DMS79 (cell line): ENCODE results near the gene GNA12.
"Not testable (repeated sequence)": the region's sequence is repeated elsewhere in the genome, so short reads cannot be mapped to it uniquely, and the experiment has no call there.

Experiments
- DNase-seq: peaks from one replicate; lab custom pipeline; 2025; lab: John Stamatoyannopoulos, UW

The GNA12 gene

DNA sequence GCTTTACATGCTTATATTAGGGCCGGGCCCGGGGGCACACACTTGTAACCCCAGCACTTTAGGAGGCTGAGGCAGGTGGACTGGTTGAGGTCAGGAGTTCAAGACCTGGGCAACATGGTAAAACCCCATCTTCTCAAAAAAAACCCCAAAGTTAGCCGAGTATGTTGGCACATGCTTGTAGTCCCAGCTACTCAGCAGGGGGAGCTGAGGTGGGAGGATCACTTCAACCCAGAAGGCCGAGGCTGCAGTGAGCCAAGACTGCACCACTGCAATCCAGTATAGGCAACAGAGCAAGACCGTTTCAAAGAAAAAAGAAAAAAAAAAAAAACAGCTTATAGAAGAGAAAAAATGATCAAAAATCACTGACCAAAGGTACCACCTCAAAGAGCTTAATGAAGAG is 93.0 kb downstream of the GNA12 start:
- no peak for DNase-seq

GRCh38 chr7:2750004-2750407 is 94.1 kb downstream of the GNA12 start:
- no peak for DNase-seq

GRCh38 chr7:2748684-2749083 is 95.4 kb downstream of the GNA12 start:
- DNase-seq, result not testable (repeated sequence)

DNA sequence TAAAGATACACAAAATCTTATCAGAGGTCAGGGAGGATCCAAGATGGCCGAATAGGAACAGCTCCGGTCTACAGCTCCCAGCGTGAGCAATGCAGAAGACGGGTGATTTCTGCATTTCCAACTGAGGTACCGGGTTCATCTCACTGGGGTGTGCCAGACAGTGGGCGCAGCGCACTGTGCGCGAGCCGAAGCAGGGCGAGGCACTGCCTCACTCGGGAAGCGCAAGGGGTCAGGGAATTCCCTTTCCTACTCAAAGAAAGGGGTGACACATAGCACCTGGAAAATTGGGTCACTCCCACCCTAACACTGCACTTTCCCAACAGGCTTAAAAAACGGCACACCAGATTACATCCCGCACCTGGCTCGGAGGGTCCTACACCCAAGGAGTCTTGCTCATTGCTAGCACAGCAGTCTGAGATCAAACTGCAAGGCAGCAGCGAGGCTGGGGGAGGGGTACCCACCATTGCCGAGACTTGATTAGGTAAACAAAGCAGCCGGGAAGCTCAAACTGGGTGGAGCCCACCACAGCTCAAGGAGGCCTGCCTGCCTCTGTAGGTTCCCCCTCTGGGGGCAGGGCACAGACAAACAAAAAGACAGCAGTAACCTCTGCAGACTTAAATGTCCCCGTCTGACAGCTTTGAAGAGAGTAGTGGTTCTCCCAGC is 100.5 kb downstream of the GNA12 start:
- DNase-seq, result not testable (repeated sequence)

DNA sequence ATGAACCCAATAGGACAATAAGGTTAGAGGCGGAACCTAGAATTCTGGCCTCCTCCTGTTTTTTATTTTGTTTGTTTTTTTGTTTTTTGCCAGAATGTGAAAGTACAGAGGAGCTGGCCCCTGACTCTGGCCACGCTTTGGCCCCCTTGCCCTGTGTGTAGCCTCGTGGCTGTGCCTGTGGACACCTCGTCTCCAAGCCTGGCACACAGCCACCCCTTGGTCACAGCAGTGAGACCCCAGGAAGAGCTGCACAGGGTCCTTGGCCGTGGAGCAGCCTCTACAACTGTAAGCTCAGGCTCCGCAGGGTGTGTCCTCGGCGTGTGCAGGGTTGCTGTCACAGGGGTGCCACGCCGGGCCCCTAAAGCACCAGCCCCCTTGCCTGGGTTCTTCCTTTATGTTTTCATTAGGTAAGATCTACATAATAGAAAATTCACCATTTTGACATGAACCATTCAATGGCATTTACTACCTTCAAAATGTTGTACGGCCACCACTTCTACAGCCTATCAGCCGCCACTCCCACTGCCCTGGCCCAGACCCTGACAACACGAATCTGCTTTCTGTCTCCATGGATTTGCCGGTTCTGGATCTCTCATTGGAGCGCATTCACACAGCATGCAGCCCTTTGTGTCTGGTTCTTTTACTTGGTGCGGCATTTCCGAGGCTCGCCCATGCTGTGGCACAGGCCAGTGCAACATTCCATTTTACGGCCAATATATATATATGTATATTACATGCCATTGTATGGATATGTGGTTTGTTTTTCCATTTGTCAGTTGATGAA is 105.2 kb downstream of the GNA12 start:
- no peak for DNase-seq

DNA sequence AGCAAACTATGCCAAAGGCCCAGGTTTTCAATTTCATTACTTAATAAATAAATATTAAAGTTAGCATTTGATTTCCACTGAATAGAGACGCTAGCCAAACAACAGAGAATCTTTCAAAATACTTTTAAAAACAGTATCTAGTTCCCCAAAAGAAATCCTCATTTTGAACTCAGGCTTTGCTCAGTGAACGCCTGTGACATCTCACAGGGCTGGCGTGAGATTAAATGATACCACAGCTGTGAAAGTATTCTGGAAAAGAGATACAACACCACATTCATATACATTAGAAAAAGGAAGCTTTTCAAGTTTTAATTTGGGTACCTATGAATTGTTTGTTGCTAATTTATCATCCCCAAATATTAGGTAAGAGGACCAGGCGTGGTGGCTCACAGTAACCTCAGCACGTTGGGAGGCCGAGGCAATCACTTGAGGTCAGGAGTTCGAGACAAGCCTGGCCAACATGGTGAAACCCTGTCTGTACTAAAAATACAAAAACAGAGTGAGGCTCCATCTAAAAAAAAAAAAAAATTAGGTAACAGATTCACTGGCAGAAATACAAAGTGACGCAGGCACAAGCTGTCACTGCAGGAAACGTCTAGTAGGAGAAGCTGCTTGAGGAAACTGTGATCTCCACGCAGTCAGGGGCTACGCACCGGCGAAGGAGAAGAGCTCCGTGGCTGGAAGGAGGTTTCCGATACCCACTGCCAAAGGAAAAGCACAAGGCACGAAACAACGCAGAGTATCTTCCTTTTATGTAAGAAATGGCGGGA is 106.2 kb downstream of the GNA12 start:
- DNase-seq, result no peak

- not testable (repeated sequence) for DNase-seq
Observed at GRCh38 chr7:2737005-2737743, 106.9 kb downstream of the GNA12 start.

GRCh38 chr7:2736411-2736914 is 107.6 kb downstream of the GNA12 start:
- no peak for DNase-seq

DNA sequence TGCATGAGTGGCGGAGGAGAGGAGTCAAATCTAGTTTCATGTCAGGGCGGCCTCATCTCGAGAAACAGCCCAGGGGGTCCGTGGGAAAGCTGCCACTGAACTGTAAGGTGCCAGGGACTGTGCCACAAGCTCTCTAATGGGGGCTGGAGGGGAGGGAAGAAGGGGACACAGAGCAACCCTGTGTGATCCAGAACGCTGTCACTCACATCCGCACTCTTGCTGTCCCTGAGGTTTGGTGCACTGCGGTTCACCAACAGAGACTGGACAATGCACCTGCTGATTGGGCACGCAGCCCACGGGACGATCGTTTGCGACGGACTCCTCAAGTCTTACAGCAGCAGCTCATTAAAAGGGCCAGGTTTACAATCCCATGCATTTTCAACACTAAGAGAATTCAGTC is 108.4 kb downstream of the GNA12 start:
- DNase-seq, result no peak

GRCh38 chr7:2734751-2735571 is 109.1 kb downstream of the GNA12 start:
- DNase-seq, result peak; percentile 35

GRCh38 chr7:2734084-2734686 is 109.9 kb downstream of the GNA12 start:
- DNase-seq, result no peak

- DNase-seq, result no peak
Observed at GRCh38 chr7:2732959-2733584, 111.0 kb downstream of the GNA12 start.

GRCh38 chr7:2732388-2732787 is 111.7 kb downstream of the GNA12 start:
- DNase-seq, result no peak

DNA sequence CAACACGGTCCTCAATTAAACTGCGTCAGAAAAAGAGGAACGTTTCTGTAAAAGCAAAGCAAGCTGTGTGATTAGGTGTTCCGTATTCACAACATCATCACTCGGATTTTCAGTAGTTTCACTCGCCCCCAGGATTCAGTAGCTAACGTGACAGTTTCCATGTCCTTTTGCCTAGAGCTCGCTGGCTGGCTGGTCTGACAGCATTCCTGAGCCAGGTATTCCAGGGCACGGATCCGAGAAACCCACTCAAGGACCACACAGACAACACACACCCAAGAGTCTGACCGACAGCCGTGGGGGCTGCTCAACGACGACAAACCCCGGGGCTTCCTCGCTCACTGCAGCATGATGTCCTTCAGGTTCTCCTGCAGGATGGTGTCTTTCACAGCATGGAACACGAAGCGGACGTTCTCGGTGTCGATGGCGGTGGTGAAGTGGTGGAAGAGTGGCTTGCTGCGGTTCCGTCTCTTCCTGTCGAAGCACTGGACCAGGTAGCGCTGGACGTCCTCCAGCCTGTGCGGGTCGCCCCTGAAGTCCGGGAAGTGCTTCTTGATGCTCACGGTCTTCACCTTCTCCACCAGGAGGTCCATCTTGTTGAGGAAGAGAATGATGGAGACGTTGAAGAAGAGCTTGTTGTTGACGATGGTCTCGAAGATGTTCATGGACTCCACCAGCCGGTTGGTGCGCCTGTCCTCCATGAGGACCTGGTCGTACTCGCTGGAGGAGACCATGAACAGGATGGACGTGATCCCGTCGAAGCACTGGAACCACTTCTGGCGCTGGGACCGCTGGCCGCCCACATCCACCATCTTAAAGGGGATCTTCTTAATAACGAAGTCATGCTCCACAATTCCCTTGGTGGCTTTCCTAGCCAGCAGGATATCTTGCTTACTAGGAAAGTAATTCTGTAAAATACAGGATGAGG is 113.0 kb downstream of the GNA12 start:
- no peak for DNase-seq

GRCh38 chr7:2729893-2730716 is 114.0 kb downstream of the GNA12 start:
- no peak for DNase-seq

DNA sequence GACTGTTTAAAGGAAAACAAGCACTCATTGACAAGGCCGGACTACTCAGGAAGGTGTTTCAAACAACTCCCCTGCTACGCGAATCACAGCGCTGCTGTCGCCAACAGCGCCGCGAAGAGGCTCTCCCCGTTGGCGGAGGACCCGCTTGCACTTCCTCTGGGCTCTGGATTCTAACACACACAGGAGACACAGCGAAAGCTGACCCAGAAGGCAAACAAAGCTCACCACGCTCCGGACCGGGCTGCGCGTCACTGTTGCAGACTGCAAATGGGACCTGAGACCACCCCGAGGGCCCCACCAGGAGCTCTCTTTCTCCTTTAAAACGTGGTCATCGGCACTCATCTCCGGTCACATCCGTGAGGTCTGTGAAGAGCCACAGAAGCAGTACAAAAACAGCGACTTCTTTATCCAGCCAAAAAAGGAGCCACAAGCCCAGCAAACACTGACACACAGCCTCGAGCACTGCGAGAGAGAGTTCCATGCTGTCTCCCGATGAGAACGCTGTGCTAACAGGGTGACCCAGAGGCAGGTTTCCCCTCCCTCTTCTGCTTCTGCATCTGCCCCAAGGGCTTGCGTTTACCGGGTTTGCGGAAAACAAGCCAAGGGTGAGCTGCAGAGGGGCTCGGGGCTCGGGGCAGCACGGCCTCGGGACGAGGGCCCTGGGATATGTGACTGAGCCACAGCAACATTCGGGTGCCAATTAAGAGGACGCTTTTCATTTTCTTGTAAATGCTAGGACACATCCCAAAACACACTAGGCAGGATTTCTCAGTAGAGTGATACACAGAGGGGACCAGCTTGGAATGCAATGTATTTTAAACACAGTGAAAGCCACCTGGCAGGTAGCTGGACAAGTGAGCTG is 114.8 kb downstream of the GNA12 start:
- no peak for DNase-seq
